OCI-LY7 (cell line): ENCODE measurements around the gene JPT2. TPM values are rescaled to one million over a fixed set of nuclear protein-coding genes. Genes with fewer than 3 reads are reported as not detected.

Source experiments
- BruUV-seq: library from RNA; stranded (reverse); fragments of 400-500 nt; replicated peaks from 2 replicates; lab custom pipeline; 2021; lab: Mats Ljungman, UMichigan
- CTCF ChIA-PET: fragments of 300-600 bp; sonication (Branson Sonifier 250); formaldehyde crosslinking; loops from one replicate; lab custom pipeline; 2022; ENCODE audit warnings: antibody characterized with exemption; ENCODE audit not compliant: unreplicated experiment; lab: Charles Lee
- POLR2A ChIA-PET: fragments of 300-600 bp; sonication (Branson Sonifier 250); formaldehyde crosslinking; loops from one replicate; lab custom pipeline; 2022; ENCODE audit warnings: antibody characterized with exemption; lab: Charles Lee
- DNase-seq: peaks from one replicate; pipeline ENCODE4 v3.0.0-alpha.2; 2015; ENCODE audit warnings: low spot score
- H2AFZ ChIP-seq: fragments of 200-600 bp; sonication (generic), shearing (Covaris generic); 2 replicates; pipeline ENCODE4 v1.6.1; 2014; ENCODE audit warnings: mild to moderate bottlenecking, antibody characterized with exemption, low read length, moderate library complexity
- H3K27ac ChIP-seq: fragments of 200-600 bp; sonication (generic); 2 replicates; pipeline ENCODE4 v1.5.1; 2014; ENCODE audit warnings: mixed run types, low read depth, mild to moderate bottlenecking, moderate library complexity, low read length, inconsistent platforms; ENCODE audit not compliant: poor library complexity, severe bottlenecking
- H3K36me3 ChIP-seq: fragments of 200-600 bp; sonication (generic); 2 replicates; pipeline ENCODE4 v1.6.1; 2014; ENCODE audit warnings: mild to moderate bottlenecking, antibody characterized with exemption, low read length, moderate library complexity, mixed read lengths; ENCODE audit not compliant: insufficient read depth
- H3K4me1 ChIP-seq: fragments of 200-600 bp; sonication (generic); 2 replicates; pipeline ENCODE4 v1.5.1; 2014; ENCODE audit warnings: mild to moderate bottlenecking, low read length; ENCODE audit not compliant: insufficient read depth, poor library complexity, severe bottlenecking
- H3K4me2 ChIP-seq: fragments of 200-600 bp; sonication (generic); 2 replicates; pipeline ENCODE4 v1.6.1; 2014; ENCODE audit warnings: mild to moderate bottlenecking, low read length
- H3K4me3 ChIP-seq: fragments of 200-600 bp; sonication (generic); 2 replicates; pipeline ENCODE4 v1.5.1; 2014; ENCODE audit warnings: mild to moderate bottlenecking, low read depth, low read length; ENCODE audit not compliant: poor library complexity, severe bottlenecking
- H3K79me2 ChIP-seq: fragments of 200-600 bp; sonication (generic); 2 replicates; pipeline ENCODE4 v1.6.1; 2016; ENCODE audit warnings: low read depth, mild to moderate bottlenecking, low read length, moderate library complexity, mixed read lengths; ENCODE audit not compliant: insufficient read depth
- H3K9me2 ChIP-seq: fragments of 200-600 bp; sonication (generic); 2 replicates; pipeline ENCODE4 v1.6.1; 2016; ENCODE audit warnings: mild to moderate bottlenecking, low read length, mixed read lengths; ENCODE audit not compliant: insufficient read depth
- H3K9me3 ChIP-seq: fragments of 200-600 bp; sonication (generic); 2 replicates; pipeline ENCODE4 v1.6.1; 2014; ENCODE audit warnings: mild to moderate bottlenecking, mixed run types, low read length, mixed read lengths
- H4K20me1 ChIP-seq: fragments of 200-600 bp; sonication (generic); 2 replicates; pipeline ENCODE4 v1.6.1; 2014; ENCODE audit warnings: mild to moderate bottlenecking, antibody characterized with exemption, low read length, moderate library complexity, mixed read lengths; ENCODE audit not compliant: insufficient read depth
- EZH2phosphoT487 ChIP-seq: fragments of 200-600 bp; sonication (generic); IDR thresholded peaks from 2 replicates; pipeline ENCODE4 v1.6.1; 2018; ENCODE audit warnings: low read depth, borderline replicate concordance, mild to moderate bottlenecking, mixed run types, antibody characterized with exemption, low read length, moderate library complexity, mixed read lengths
- intact Hi-C: fragments of 100-400 bp; cut with micrococcal nuclease; formaldehyde crosslinking; loops from one replicate; pipeline ENCODE4 v1.10.0; 2022; ENCODE audit not compliant: unreplicated experiment
- total RNA-seq, 2 experiments: library from RNA; depleted of rRNA in 1 of 2; stranded (reverse); fragments of >200 nt in 1 of 2; shearing (Covaris generic) in 1 of 2; gene quantifications; 2 replicates each; pipeline ENCODE4 v1.2.3, GENCODE V29; 2014 to 2022
- TF ChIP-seq, protein P1 (sequence below): fragments of 200-600 bp; sonication (generic); conservative IDR thresholded peaks from 2 replicates; pipeline ENCODE4 v1.5.1; 2014; ENCODE audit warnings: mild to moderate bottlenecking, antibody characterized with exemption, low read length, moderate library complexity, mixed read lengths

The JPT2 gene
- total RNA-seq, 2 experiments from 2014 or later = 67.4 to 75.2 TPM

DNA sequence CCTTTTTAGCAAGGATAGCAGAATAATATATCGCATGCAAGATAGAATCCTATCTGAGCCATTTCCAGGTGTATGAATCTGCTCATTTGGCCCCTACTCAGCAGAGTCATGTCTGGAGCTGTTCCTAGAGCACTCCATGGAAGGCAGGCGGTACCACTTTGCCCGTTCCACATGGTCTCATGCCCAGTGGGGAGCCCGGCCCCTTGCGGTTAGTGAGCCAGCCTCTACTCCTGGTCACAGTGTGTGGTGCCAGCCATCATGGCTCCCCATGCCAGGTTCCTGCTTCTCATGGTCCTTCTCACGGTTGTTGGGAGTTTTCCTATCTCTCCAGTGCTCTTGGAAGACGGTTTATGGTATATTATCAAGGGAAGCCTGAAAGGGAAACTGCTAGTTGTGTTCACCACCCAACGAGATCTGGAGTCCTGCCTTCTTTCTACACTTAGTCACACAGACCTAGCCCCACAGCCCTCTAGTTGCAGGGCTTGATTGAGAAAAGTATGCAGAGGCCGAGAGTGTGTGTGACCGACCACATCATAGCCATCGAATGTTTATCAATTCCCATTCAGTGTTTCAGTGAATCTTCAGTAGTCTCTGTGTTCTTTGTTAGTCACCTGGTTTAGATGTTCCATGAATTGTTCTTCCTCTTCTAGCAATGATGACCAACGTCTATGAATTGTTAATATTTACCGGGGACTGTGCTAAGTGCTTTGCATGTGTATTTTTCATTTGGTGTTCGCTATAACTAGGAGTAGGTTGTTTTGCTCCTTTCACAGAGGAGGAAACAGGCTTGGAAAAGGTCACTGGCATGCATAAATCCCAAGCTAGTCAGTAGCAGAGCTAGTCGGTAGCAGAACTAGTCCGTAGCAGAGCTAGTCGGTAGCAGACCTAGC is 9.6 kb downstream of the JPT2 start:
- no peak overlapping the region for H3K4me3 ChIP-seq
- intact Hi-C loops = no loop called here
- no peaks in the 10 kb centered on the region for H3K4me1 ChIP-seq
- H4K20me1 ChIP-seq = peaks cover 17% of the 10 kb centered on the region
- no peak overlapping the region for H3K27ac ChIP-seq
- H3K4me2 ChIP-seq = no peak overlapping the region
- peaks cover 91% of the 10 kb centered on the region for H3K36me3 ChIP-seq
- peaks cover 58% of the 10 kb centered on the region for H3K79me2 ChIP-seq
- no peaks in the 10 kb centered on the region for H3K9me3 ChIP-seq
- no TSS peak for BruUV-seq
- ChIA-PET CTCF (no interaction called here), POLR2A (no interaction called here)
- TF ChIP-seq, protein P1, sequence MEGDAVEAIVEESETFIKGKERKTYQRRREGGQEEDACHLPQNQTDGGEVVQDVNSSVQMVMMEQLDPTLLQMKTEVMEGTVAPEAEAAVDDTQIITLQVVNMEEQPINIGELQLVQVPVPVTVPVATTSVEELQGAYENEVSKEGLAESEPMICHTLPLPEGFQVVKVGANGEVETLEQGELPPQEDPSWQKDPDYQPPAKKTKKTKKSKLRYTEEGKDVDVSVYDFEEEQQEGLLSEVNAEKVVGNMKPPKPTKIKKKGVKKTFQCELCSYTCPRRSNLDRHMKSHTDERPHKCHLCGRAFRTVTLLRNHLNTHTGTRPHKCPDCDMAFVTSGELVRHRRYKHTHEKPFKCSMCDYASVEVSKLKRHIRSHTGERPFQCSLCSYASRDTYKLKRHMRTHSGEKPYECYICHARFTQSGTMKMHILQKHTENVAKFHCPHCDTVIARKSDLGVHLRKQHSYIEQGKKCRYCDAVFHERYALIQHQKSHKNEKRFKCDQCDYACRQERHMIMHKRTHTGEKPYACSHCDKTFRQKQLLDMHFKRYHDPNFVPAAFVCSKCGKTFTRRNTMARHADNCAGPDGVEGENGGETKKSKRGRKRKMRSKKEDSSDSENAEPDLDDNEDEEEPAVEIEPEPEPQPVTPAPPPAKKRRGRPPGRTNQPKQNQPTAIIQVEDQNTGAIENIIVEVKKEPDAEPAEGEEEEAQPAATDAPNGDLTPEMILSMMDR = no peak
- TF ChIP-seq EZH2phosphoT487 = no peak
- no peak overlapping the region for H2AFZ ChIP-seq
- no peak for DNase-seq
- H3K9me2 ChIP-seq = no peaks in the 10 kb centered on the region

DNA sequence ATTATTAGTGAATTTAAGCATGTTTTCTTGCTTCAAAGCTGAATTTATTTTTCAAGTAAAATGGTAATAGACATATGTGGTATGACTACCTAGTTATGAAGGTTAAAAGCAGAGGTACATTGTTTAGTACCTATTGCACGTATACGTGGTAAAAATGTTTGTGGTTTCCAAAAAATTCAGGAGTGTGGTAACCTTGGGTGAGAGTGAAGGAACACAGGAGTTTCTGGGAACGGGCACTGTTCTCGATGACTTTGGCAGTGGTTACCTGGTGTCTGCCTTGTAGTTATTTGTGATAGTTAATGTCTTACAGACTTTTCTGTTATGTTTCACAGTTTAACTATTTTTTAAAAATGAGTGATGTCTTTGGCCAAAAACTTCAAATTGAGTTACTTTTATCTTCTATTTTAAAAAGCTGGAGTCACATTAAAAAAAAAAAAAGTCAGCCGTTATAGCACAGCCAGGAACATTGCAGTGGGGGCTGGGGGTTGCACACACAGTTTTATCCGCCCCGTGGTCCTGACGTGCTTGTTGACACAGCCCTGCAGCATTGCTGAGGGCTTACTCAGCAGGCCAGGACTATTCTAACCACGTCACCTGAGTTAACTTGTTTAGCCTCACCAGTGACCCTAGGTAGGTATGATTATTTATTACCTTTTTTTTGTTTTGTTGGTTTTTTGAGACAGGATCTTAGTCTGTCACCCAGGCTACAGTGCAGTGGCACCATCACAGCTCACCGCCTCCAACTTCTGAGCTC is 10.9 kb downstream of the JPT2 start:
- intact Hi-C loops = no loop called here
- no peaks in the 10 kb centered on the region for H3K9me3 ChIP-seq
- peaks cover 95% of the 10 kb centered on the region for H3K36me3 ChIP-seq
- ChIA-PET CTCF (no interaction called here), POLR2A (no interaction called here)
- peaks cover 9% of the 10 kb centered on the region for H4K20me1 ChIP-seq
- peaks cover 46% of the 10 kb centered on the region for H3K79me2 ChIP-seq
- DNase-seq = no peak
- H3K27ac ChIP-seq = no peak overlapping the region
- H3K4me3 ChIP-seq = no peak overlapping the region
- H2AFZ ChIP-seq = no peak overlapping the region
- H3K4me1 ChIP-seq = no peaks in the 10 kb centered on the region
- H3K9me2 ChIP-seq = no peaks in the 10 kb centered on the region
- BruUV-seq = no TSS peak
- H3K4me2 ChIP-seq = no peak overlapping the region
- no peak for TF ChIP-seq EZH2phosphoT487
- TF ChIP-seq, protein P1 = no peak
